ENCODE measurements around the gene UROC1.

Gene UROC1

GRCh38 chr3:126538316-126538715, 20.7 kb upstream of the UROC1 start:
- Histone ChIP-seq H3K18ac (ENCODE audit: low read length) (peak overlapping the region; percentile 61), H3K9me3 (replicated peaks in 1 of 2; ENCODE audit: control insufficient read depth in 2 of 2, insufficient read depth in 1 of 2, low read depth in 1 of 2, low read length in 2 of 2) (no peaks in the 10 kb centered on the region), H3K9ac (ENCODE audit: low read depth, low read length, poor library complexity) (no peak overlapping the region), H2BK12ac (ENCODE audit: low read length) (no peak overlapping the region), H3K4ac (ENCODE audit: low read length) (no peak overlapping the region), H2AFZ (ENCODE audit: low read length) (no peak overlapping the region), H4K91ac (ENCODE audit: low read depth, low read length, poor library complexity) (no peak overlapping the region), H3K4me1 (ENCODE audit: control insufficient read depth in 2 of 2, insufficient read depth in 1 of 2, low read depth in 1 of 2, low read length in 2 of 2) (no peaks in the 10 kb centered on the region), H3K4me3 (ENCODE audit: low read length in 2 of 2) (no peak overlapping the region), H3K14ac (ENCODE audit: low read length) (no peak overlapping the region), H3K27ac (replicated peaks; ENCODE audit: low read length) (no peak overlapping the region), H2BK5ac (ENCODE audit: low read length) (peak overlapping the region; percentile 21), H2BK15ac (ENCODE audit: low read length) (no peak overlapping the region), H4K8ac (ENCODE audit: low read depth, low read length) (no peak overlapping the region), H3K27me3 (ENCODE audit: control insufficient read depth in 3 of 3, insufficient read depth in 3 of 3, low read depth in 1 of 3, low read length in 3 of 3) (peaks cover 0 to 16% (median 2%) of the 10 kb centered on the region in 3 experiments), H3K23ac (ENCODE audit: low read depth, low read length, poor library complexity) (no peak overlapping the region), H3K4me2 (ENCODE audit: insufficient read depth, low read length, poor library complexity, severe bottlenecking) (no peak overlapping the region), H3K36me3 (replicated peaks in 1 of 2; ENCODE audit: control insufficient read depth in 2 of 2, insufficient read depth in 2 of 2, low read length in 2 of 2) (no peaks in the 10 kb centered on the region), H2BK120ac (ENCODE audit: low read depth, low read length) (no peak overlapping the region), H2AK5ac (ENCODE audit: low read depth, low read length) (no peak overlapping the region), H3K79me1 (ENCODE audit: low read depth, low read length) (no peaks in the 10 kb centered on the region)
- DNase-seq (ENCODE audit: low spot score) = no peak
- no CpG with 5 or more reads among the region's 9 CpGs for WGBS, 2 donors (ENCODE audit: extremely low coverage in 2 of 2, insufficient read length in 2 of 2, insufficient replicate concordance in 1 of 2)

GRCh38 chr3:126537730-126538281, 20.2 kb upstream of the UROC1 start:
- Histone ChIP-seq H3K4me3 (ENCODE audit: low read length in 2 of 2) (no peak overlapping the region), H3K79me1 (ENCODE audit: low read depth, low read length) (no peaks in the 10 kb centered on the region), H3K4me1 (ENCODE audit: control insufficient read depth in 2 of 2, insufficient read depth in 1 of 2, low read depth in 1 of 2, low read length in 2 of 2) (no peaks in the 10 kb centered on the region), H2BK5ac (ENCODE audit: low read length) (peak overlapping the region; percentile 21), H3K4me2 (ENCODE audit: insufficient read depth, low read length, poor library complexity, severe bottlenecking) (no peak overlapping the region), H4K8ac (ENCODE audit: low read depth, low read length) (no peak overlapping the region), H2BK12ac (ENCODE audit: low read length) (no peak overlapping the region), H2BK15ac (ENCODE audit: low read length) (no peak overlapping the region), H3K27me3 (ENCODE audit: control insufficient read depth in 3 of 3, insufficient read depth in 3 of 3, low read depth in 1 of 3, low read length in 3 of 3) (peaks cover 0 to 20% (median 2%) of the 10 kb centered on the region in 3 experiments), H3K9ac (ENCODE audit: low read depth, low read length, poor library complexity) (no peak overlapping the region), H3K27ac (replicated peaks; ENCODE audit: low read length) (no peak overlapping the region), H3K18ac (ENCODE audit: low read length) (peak overlapping the region; percentile 61), H2BK120ac (ENCODE audit: low read depth, low read length) (no peak overlapping the region), H3K9me3 (replicated peaks in 1 of 2; ENCODE audit: control insufficient read depth in 2 of 2, insufficient read depth in 1 of 2, low read depth in 1 of 2, low read length in 2 of 2) (no peaks in the 10 kb centered on the region), H3K36me3 (replicated peaks in 1 of 2; ENCODE audit: control insufficient read depth in 2 of 2, insufficient read depth in 2 of 2, low read length in 2 of 2) (no peaks in the 10 kb centered on the region), H2AK5ac (ENCODE audit: low read depth, low read length) (no peak overlapping the region), H2AFZ (ENCODE audit: low read length) (no peak overlapping the region), H3K23ac (ENCODE audit: low read depth, low read length, poor library complexity) (no peak overlapping the region), H3K14ac (ENCODE audit: low read length) (no peak overlapping the region), H3K4ac (ENCODE audit: low read length) (no peak overlapping the region), H4K91ac (ENCODE audit: low read depth, low read length, poor library complexity) (no peak overlapping the region)
- DNase-seq (ENCODE audit: low spot score) = no peak
- no CpG with 5 or more reads among the region's 10 CpGs for WGBS, 2 donors (ENCODE audit: extremely low coverage in 2 of 2, insufficient read length in 2 of 2, insufficient replicate concordance in 1 of 2)

- H2BK5ac ChIP-seq (ENCODE audit: low read length) = no peak overlapping the region
- DNase-seq (ENCODE audit: low spot score) = no peak
- H3K4me1 ChIP-seq (ENCODE audit: control insufficient read depth in 2 of 2, insufficient read depth in 1 of 2, low read depth in 1 of 2, low read length in 2 of 2) = no peaks in the 10 kb centered on the region
- no peak overlapping the region for H3K4me3 ChIP-seq (ENCODE audit: low read length in 2 of 2)
- H3K27ac ChIP-seq (replicated peaks; ENCODE audit: low read length) = no peak overlapping the region
- H2BK15ac ChIP-seq (ENCODE audit: low read length) = no peak overlapping the region
- no peak overlapping the region for H2AK5ac ChIP-seq (ENCODE audit: low read depth, low read length)
- no peaks in the 10 kb centered on the region for H3K36me3 ChIP-seq (replicated peaks in 1 of 2; ENCODE audit: control insufficient read depth in 2 of 2, insufficient read depth in 2 of 2, low read length in 2 of 2)
- H3K14ac ChIP-seq (ENCODE audit: low read length) = no peak overlapping the region
- no CpG with 5 or more reads among the region's 9 CpGs for WGBS, 2 donors (ENCODE audit: extremely low coverage in 2 of 2, insufficient read length in 2 of 2, insufficient replicate concordance in 1 of 2)
- no peak overlapping the region for H3K4ac ChIP-seq (ENCODE audit: low read length)
- H2BK120ac ChIP-seq (ENCODE audit: low read depth, low read length) = no peak overlapping the region
- H3K18ac ChIP-seq (ENCODE audit: low read length) = peak overlapping the region; percentile 35
- no peak overlapping the region for H3K4me2 ChIP-seq (ENCODE audit: insufficient read depth, low read length, poor library complexity, severe bottlenecking)
- no peaks in the 10 kb centered on the region for H3K79me1 ChIP-seq (ENCODE audit: low read depth, low read length)
- H3K23ac ChIP-seq (ENCODE audit: low read depth, low read length, poor library complexity) = no peak overlapping the region
- H4K8ac ChIP-seq (ENCODE audit: low read depth, low read length) = no peak overlapping the region
- peaks cover 0 to 26% (median 2%) of the 10 kb centered on the region in 3 experiments for H3K27me3 ChIP-seq (ENCODE audit: control insufficient read depth in 3 of 3, insufficient read depth in 3 of 3, low read depth in 1 of 3, low read length in 3 of 3)
- H3K9me3 ChIP-seq (replicated peaks in 1 of 2; ENCODE audit: control insufficient read depth in 2 of 2, insufficient read depth in 1 of 2, low read depth in 1 of 2, low read length in 2 of 2) = no peaks in the 10 kb centered on the region
- H2BK12ac ChIP-seq (ENCODE audit: low read length) = no peak overlapping the region
- H4K91ac ChIP-seq (ENCODE audit: low read depth, low read length, poor library complexity) = no peak overlapping the region
- H3K9ac ChIP-seq (ENCODE audit: low read depth, low read length, poor library complexity) = no peak overlapping the region
- H2AFZ ChIP-seq (ENCODE audit: low read length) = no peak overlapping the region
Measured at GRCh38 chr3:126537116-126537729, 19.6 kb upstream of the UROC1 start.

GRCh38 chr3:126536126-126536525, 18.6 kb upstream of the UROC1 start:
- H3K79me1 ChIP-seq (ENCODE audit: low read depth, low read length) = no peaks in the 10 kb centered on the region
- H3K4me3 ChIP-seq (ENCODE audit: low read length in 2 of 2) = no peak overlapping the region
- H3K4me2 ChIP-seq (ENCODE audit: insufficient read depth, low read length, poor library complexity, severe bottlenecking) = peak overlapping the region; percentile 0
- no peak overlapping the region for H3K23ac ChIP-seq (ENCODE audit: low read depth, low read length, poor library complexity)
- no peak overlapping the region for H3K14ac ChIP-seq (ENCODE audit: low read length)
- H4K91ac ChIP-seq (ENCODE audit: low read depth, low read length, poor library complexity) = no peak overlapping the region
- H3K36me3 ChIP-seq (replicated peaks in 1 of 2; ENCODE audit: control insufficient read depth in 2 of 2, insufficient read depth in 2 of 2, low read length in 2 of 2) = no peaks in the 10 kb centered on the region
- no peak overlapping the region for H3K18ac ChIP-seq (ENCODE audit: low read length)
- H3K9ac ChIP-seq (ENCODE audit: low read depth, low read length, poor library complexity) = no peak overlapping the region
- no peak overlapping the region for H2AFZ ChIP-seq (ENCODE audit: low read length)
- no peak overlapping the region for H3K4ac ChIP-seq (ENCODE audit: low read length)
- H2BK120ac ChIP-seq (ENCODE audit: low read depth, low read length) = no peak overlapping the region
- no peaks in the 10 kb centered on the region for H3K4me1 ChIP-seq (ENCODE audit: control insufficient read depth in 2 of 2, insufficient read depth in 1 of 2, low read depth in 1 of 2, low read length in 2 of 2)
- peaks cover 0 to 26% (median 2%) of the 10 kb centered on the region in 3 experiments for H3K27me3 ChIP-seq (ENCODE audit: control insufficient read depth in 3 of 3, insufficient read depth in 3 of 3, low read depth in 1 of 3, low read length in 3 of 3)
- no peak overlapping the region for H4K8ac ChIP-seq (ENCODE audit: low read depth, low read length)
- H2AK5ac ChIP-seq (ENCODE audit: low read depth, low read length) = peak overlapping the region; percentile 27
- no peak overlapping the region for H2BK5ac ChIP-seq (ENCODE audit: low read length)
- H3K27ac ChIP-seq (replicated peaks; ENCODE audit: low read length) = no peak overlapping the region
- H2BK15ac ChIP-seq (ENCODE audit: low read length) = no peak overlapping the region
- no peaks in the 10 kb centered on the region for H3K9me3 ChIP-seq (replicated peaks in 1 of 2; ENCODE audit: control insufficient read depth in 2 of 2, insufficient read depth in 1 of 2, low read depth in 1 of 2, low read length in 2 of 2)
- DNase-seq (ENCODE audit: low spot score) = no peak
- WGBS, 2 donors (ENCODE audit: extremely low coverage in 2 of 2, insufficient read length in 2 of 2, insufficient replicate concordance in 1 of 2) = no CpG with 5 or more reads among the region's 3 CpGs
- H2BK12ac ChIP-seq (ENCODE audit: low read length) = no peak overlapping the region
